ENCODE data around the gene HES7.

GRCh38 chr17:8071496-8071895 lies 52.4 kb downstream of the HES7 start:
- no peak for TF ChIP-seq CTCF (IDR thresholded peaks at IDR 0.05; ENCODE audit: low read depth, low read length)
- TF ChIP-seq MAX (IDR thresholded peaks at IDR 0.05; ENCODE audit: low read depth, low read length), result no peak
